ENCODE results near the gene TMPRSS9. TPM values are rescaled to one million over a fixed set of nuclear protein-coding genes. Genes with fewer than 3 reads are reported as not detected.

TMPRSS9 gene
- total RNA-seq, 1 experiment from 2014 or later = 0.23 TPM

DNA sequence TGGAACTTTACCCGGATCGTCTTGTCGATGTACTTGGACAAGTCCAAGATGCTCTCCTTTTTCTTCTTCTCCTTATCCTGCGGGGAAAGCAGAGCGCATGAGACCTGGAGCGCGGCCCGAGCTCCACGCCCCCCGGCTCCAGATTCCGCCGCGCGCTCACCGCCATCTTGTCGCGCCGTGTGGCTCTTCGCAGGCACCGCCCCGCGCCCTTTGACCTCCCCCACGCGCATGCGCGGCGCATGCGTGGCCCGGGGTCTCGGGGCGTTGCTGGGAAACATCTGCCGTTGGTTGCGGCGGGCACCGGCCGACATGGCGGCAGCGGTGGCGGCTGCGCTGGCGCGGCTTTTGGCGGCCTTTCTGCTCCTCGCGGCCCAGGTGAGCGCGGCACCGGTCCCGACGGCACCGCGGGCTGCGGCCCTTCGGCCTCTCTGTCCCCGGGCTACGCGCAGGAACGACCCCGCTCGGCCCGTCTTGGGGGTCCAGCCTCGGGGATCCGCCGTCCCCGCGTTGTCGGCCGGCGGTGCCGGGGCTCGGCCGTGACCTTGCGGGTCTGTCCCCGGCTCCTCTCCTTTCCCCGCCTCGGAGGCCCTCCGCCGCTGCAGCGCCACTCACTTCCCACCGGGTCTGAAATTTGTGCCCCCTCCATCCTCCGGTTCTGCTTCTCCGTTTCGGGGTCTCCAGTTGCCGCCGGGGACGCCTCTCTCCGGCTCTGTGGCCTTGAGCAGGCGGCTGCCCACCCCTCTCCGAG, 31.5 kb upstream of the TMPRSS9 start, which contains the start of the genes LSM7 and SPPL2B:
TSS of gene LSM7 (minus strand) at position 186 of the 748 bp plus-strand sequence. CDS start at position 166, 20 bp downstream.
TSS of gene SPPL2B (plus strand) at position 284 of the 748 bp plus-strand sequence. CDS start at position 310, 26 bp downstream.
- Histone ChIP-seq H3K9me3 (ENCODE audit: control insufficient read depth, insufficient read depth, low read depth, low read length) (no peaks in the 10 kb centered on the region), H3K36me3 (ENCODE audit: control insufficient read depth, insufficient read depth, low read length) (peaks cover 3% of the 10 kb centered on the region; the same call in 1 of the 2 replicates), H3K27ac (ENCODE audit: low read length) (peak within 1 kb of the TSS; percentile 93), H3K4me1 (ENCODE audit: control insufficient read depth, insufficient read depth, low read length) (peaks cover 14% of the 10 kb centered on the region), H3K4me3 (ENCODE audit: low read depth in 2 of 2, low read length in 2 of 2) (peak within 1 kb of the TSS; percentile 85 to 93), H3K27me3 (ENCODE audit: control insufficient read depth, insufficient read depth, low read length) (no peaks in the 10 kb centered on the region)
- intact Hi-C loops (cut with micrococcal nuclease; ENCODE audit: unreplicated experiment) (no loop called here), in situ Hi-C loops (cut with HindIII; ENCODE audit: low pct_unique_long_range_greater_than_20kb, low sequenced_read_pairs) (no loop called here)
- ChIA-PET CTCF (interaction anchor here (0.6 kb wide), 2 partner anchors 169 to 250 kb away, joined by 6 to 7 read pairs; no protein-coding TSS in a partner anchor), POLR2A (interaction anchor here (0.6 kb wide), 1 partner anchor 13 kb away, joined by 3 read pairs; no protein-coding TSS in a partner anchor)
- DNase-seq (ENCODE audit: low read depth, low spot score) (no peak), ATAC-seq (peak; percentile 84)
- BruUV-seq (replicated peaks) = no TSS peak
- TF ChIP-seq SIN3A (IDR thresholded peaks at IDR 0.05; ENCODE audit: borderline replicate concordance, insufficient read depth, low read depth, low read length) = peak; percentile 92; the same call in 1 of the 2 replicates
- peak; percentile 85 for TF ChIP-seq POLR2AphosphoS5 (IDR thresholded peaks at IDR 0.05; ENCODE audit: low read depth, low read length)
- TF ChIP-seq, protein P1, sequence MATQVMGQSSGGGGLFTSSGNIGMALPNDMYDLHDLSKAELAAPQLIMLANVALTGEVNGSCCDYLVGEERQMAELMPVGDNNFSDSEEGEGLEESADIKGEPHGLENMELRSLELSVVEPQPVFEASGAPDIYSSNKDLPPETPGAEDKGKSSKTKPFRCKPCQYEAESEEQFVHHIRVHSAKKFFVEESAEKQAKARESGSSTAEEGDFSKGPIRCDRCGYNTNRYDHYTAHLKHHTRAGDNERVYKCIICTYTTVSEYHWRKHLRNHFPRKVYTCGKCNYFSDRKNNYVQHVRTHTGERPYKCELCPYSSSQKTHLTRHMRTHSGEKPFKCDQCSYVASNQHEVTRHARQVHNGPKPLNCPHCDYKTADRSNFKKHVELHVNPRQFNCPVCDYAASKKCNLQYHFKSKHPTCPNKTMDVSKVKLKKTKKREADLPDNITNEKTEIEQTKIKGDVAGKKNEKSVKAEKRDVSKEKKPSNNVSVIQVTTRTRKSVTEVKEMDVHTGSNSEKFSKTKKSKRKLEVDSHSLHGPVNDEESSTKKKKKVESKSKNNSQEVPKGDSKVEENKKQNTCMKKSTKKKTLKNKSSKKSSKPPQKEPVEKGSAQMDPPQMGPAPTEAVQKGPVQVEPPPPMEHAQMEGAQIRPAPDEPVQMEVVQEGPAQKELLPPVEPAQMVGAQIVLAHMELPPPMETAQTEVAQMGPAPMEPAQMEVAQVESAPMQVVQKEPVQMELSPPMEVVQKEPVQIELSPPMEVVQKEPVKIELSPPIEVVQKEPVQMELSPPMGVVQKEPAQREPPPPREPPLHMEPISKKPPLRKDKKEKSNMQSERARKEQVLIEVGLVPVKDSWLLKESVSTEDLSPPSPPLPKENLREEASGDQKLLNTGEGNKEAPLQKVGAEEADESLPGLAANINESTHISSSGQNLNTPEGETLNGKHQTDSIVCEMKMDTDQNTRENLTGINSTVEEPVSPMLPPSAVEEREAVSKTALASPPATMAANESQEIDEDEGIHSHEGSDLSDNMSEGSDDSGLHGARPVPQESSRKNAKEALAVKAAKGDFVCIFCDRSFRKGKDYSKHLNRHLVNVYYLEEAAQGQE (IDR thresholded peaks at IDR 0.05; ENCODE audit: insufficient read depth in 1 of 2, low read depth in 2 of 2, low read length in 1 of 2) = no peak

DNA sequence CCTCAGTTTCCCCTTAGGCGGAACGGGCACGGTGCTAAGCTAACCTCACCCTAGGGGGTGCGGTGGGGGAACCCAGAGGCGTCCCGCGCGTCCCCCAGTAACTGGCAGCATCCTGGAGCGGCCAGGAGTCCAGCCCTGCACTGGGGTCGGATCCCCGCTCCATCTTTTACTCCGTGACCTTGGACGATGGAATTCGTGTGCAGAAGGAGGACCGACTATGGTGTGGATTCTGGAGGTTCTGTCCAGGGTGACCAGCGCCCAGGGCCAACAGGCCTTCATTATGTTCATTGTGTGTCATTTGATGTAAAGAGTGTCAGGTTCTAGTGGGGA, 31.0 kb upstream of the TMPRSS9 start:
- ChIA-PET CTCF (interaction anchor here (0.6 to 1.1 kb wide), 2 partner anchors 13 to 169 kb away, joined by 3 to 6 read pairs; no protein-coding TSS in a partner anchor), POLR2A (no interaction called here)
- in situ Hi-C loops (cut with HindIII; ENCODE audit: low pct_unique_long_range_greater_than_20kb, low sequenced_read_pairs) (no loop called here), intact Hi-C loops (cut with micrococcal nuclease; ENCODE audit: unreplicated experiment) (no loop called here)
- TF ChIP-seq, protein P2, sequence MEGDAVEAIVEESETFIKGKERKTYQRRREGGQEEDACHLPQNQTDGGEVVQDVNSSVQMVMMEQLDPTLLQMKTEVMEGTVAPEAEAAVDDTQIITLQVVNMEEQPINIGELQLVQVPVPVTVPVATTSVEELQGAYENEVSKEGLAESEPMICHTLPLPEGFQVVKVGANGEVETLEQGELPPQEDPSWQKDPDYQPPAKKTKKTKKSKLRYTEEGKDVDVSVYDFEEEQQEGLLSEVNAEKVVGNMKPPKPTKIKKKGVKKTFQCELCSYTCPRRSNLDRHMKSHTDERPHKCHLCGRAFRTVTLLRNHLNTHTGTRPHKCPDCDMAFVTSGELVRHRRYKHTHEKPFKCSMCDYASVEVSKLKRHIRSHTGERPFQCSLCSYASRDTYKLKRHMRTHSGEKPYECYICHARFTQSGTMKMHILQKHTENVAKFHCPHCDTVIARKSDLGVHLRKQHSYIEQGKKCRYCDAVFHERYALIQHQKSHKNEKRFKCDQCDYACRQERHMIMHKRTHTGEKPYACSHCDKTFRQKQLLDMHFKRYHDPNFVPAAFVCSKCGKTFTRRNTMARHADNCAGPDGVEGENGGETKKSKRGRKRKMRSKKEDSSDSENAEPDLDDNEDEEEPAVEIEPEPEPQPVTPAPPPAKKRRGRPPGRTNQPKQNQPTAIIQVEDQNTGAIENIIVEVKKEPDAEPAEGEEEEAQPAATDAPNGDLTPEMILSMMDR (IDR thresholded peaks at IDR 0.05) = no peak
- TF ChIP-seq SIN3A (IDR thresholded peaks at IDR 0.05; ENCODE audit: borderline replicate concordance, insufficient read depth, low read depth, low read length) (no peak), TCF7L2 (IDR thresholded peaks at IDR 0.05; ENCODE audit: low read depth, low read length) (no peak), POLR2AphosphoS5 (IDR thresholded peaks at IDR 0.05; ENCODE audit: low read depth, low read length) (no peak)
- TF ChIP-seq, protein P1 (IDR thresholded peaks at IDR 0.05; ENCODE audit: insufficient read depth in 1 of 2, low read depth in 2 of 2, low read length in 1 of 2) = no peak
- DNase-seq (ENCODE audit: low read depth, low spot score) = no peak
- Histone ChIP-seq H3K27me3 (ENCODE audit: control insufficient read depth, insufficient read depth, low read length) (no peaks in the 10 kb centered on the region), H3K4me1 (ENCODE audit: control insufficient read depth, insufficient read depth, low read length) (peaks cover 14% of the 10 kb centered on the region), H3K27ac (ENCODE audit: low read length) (peak overlapping the region; percentile 93), H3K4me3 (ENCODE audit: low read depth in 2 of 2, low read length in 2 of 2) (peak overlapping the region; percentile 85 to 93), H3K36me3 (ENCODE audit: control insufficient read depth, insufficient read depth, low read length) (peaks cover 3% of the 10 kb centered on the region; the same call in 1 of the 2 replicates), H3K9me3 (ENCODE audit: control insufficient read depth, insufficient read depth, low read depth, low read length) (no peaks in the 10 kb centered on the region)
- no TSS peak for BruUV-seq (replicated peaks)
- 0 out of 2 replicates have a peak, but pooled peaks have one; percentile 7 for ATAC-seq
